Measurements from ENCODE around the gene HS2ST1. TPM values are rescaled to one million over a fixed set of nuclear protein-coding genes. Genes with fewer than 3 reads are reported as not detected.

The HS2ST1 gene
- total and polyA plus RNA-seq, 2 donors (not counting 1 experiment from before 2014, with no cell fraction given), result 19.2 to 22.5 TPM

- no peaks in the 10 kb centered on the region for H3K27me3 ChIP-seq (ENCODE audit: control insufficient read depth, insufficient read depth, low read length)
- no peaks in the 10 kb centered on the region for H3K79me2 ChIP-seq (ENCODE audit: control insufficient read depth, insufficient read depth, low read length)
- no peaks in the 10 kb centered on the region for H3K9me3 ChIP-seq (ENCODE audit: control insufficient read depth, insufficient read depth, low read depth, low read length)
- DNase-seq (ENCODE audit: low read depth in 2 of 2), result no peak
- TF ChIP-seq CTCF (conservative IDR thresholded peaks at IDR 0.05 in 1 of 2, IDR thresholded peaks at IDR 0.05 in 1 of 2; ENCODE audit: low read depth in 1 of 2, low read length in 2 of 2), result no peak
- no peak for TF ChIP-seq EZH2 (IDR thresholded peaks at IDR 0.05; ENCODE audit: low read length, missing control alignments)
- H3K9ac ChIP-seq (ENCODE audit: insufficient read depth, low read length), result no peak overlapping the region
- H4K20me1 ChIP-seq (ENCODE audit: control insufficient read depth, extremely low read depth, insufficient read depth, low read length), result no peaks in the 10 kb centered on the region
- H2AFZ ChIP-seq (ENCODE audit: low read length), result no peak overlapping the region
- no peak overlapping the region for H3K4me2 ChIP-seq (ENCODE audit: extremely low read depth, insufficient read depth, low read length)
- no peaks in the 10 kb centered on the region for H3K36me3 ChIP-seq (ENCODE audit: control insufficient read depth, insufficient read depth, low read length)
- H3K4me3 ChIP-seq (replicated peaks in 1 of 4; ENCODE audit: control extremely low read depth in 1 of 4, insufficient read depth in 1 of 4, low read depth in 3 of 4, low read length in 4 of 4), result no peak overlapping the region
- H3K4me1 ChIP-seq (ENCODE audit: control insufficient read depth, extremely low read depth, insufficient read depth, low read length), result no peaks in the 10 kb centered on the region
- H3K27ac ChIP-seq (ENCODE audit: insufficient read depth, low read length), result no peak overlapping the region
Measured at GRCh38 chr1:87030740-87031690, 116.6 kb downstream of the HS2ST1 start.

GRCh38 chr1:87034351-87034750 lies 119.9 kb downstream of the HS2ST1 start:
- no peak overlapping the region for H3K27ac ChIP-seq (ENCODE audit: insufficient read depth, low read length)
- no peaks in the 10 kb centered on the region for H3K27me3 ChIP-seq (ENCODE audit: control insufficient read depth, insufficient read depth, low read length)
- DNase-seq (ENCODE audit: low read depth in 2 of 2), result no peak
- no peaks in the 10 kb centered on the region for H3K9me3 ChIP-seq (ENCODE audit: control insufficient read depth, insufficient read depth, low read depth, low read length)
- no peak overlapping the region for H3K9ac ChIP-seq (ENCODE audit: insufficient read depth, low read length)
- no peak overlapping the region for H3K4me3 ChIP-seq (replicated peaks in 1 of 4; ENCODE audit: control extremely low read depth in 1 of 4, insufficient read depth in 1 of 4, low read depth in 3 of 4, low read length in 4 of 4)
- TF ChIP-seq EZH2 (IDR thresholded peaks at IDR 0.05; ENCODE audit: low read length, missing control alignments), result no peak
- TF ChIP-seq CTCF (conservative IDR thresholded peaks at IDR 0.05 in 1 of 2, IDR thresholded peaks at IDR 0.05 in 1 of 2; ENCODE audit: low read depth in 1 of 2, low read length in 2 of 2), result no peak
- H3K4me1 ChIP-seq (ENCODE audit: control insufficient read depth, extremely low read depth, insufficient read depth, low read length), result no peaks in the 10 kb centered on the region
- H3K36me3 ChIP-seq (ENCODE audit: control insufficient read depth, insufficient read depth, low read length), result no peaks in the 10 kb centered on the region
- no peak overlapping the region for H3K4me2 ChIP-seq (ENCODE audit: extremely low read depth, insufficient read depth, low read length)
- H2AFZ ChIP-seq (ENCODE audit: low read length), result no peak overlapping the region
- H3K79me2 ChIP-seq (ENCODE audit: control insufficient read depth, insufficient read depth, low read length), result no peaks in the 10 kb centered on the region
- H4K20me1 ChIP-seq (ENCODE audit: control insufficient read depth, extremely low read depth, insufficient read depth, low read length), result no peaks in the 10 kb centered on the region

- Histone ChIP-seq H4K20me1 (ENCODE audit: control insufficient read depth, extremely low read depth, insufficient read depth, low read length) (no peaks in the 10 kb centered on the region), H3K4me3 (replicated peaks in 1 of 4; ENCODE audit: control extremely low read depth in 1 of 4, insufficient read depth in 1 of 4, low read depth in 3 of 4, low read length in 4 of 4) (no peak overlapping the region), H2AFZ (ENCODE audit: low read length) (no peak overlapping the region), H3K79me2 (ENCODE audit: control insufficient read depth, insufficient read depth, low read length) (no peaks in the 10 kb centered on the region), H3K4me2 (ENCODE audit: extremely low read depth, insufficient read depth, low read length) (no peak overlapping the region), H3K27ac (ENCODE audit: insufficient read depth, low read length) (no peak overlapping the region), H3K4me1 (ENCODE audit: control insufficient read depth, extremely low read depth, insufficient read depth, low read length) (no peaks in the 10 kb centered on the region), H3K9me3 (ENCODE audit: control insufficient read depth, insufficient read depth, low read depth, low read length) (no peaks in the 10 kb centered on the region), H3K36me3 (ENCODE audit: control insufficient read depth, insufficient read depth, low read length) (no peaks in the 10 kb centered on the region), H3K9ac (ENCODE audit: insufficient read depth, low read length) (no peak overlapping the region), H3K27me3 (ENCODE audit: control insufficient read depth, insufficient read depth, low read length) (no peaks in the 10 kb centered on the region)
- TF ChIP-seq CTCF (conservative IDR thresholded peaks at IDR 0.05 in 1 of 2, IDR thresholded peaks at IDR 0.05 in 1 of 2; ENCODE audit: low read depth in 1 of 2, low read length in 2 of 2), result no peak
- no peak for TF ChIP-seq EZH2 (IDR thresholded peaks at IDR 0.05; ENCODE audit: low read length, missing control alignments)
- DNase-seq (ENCODE audit: low read depth in 2 of 2), result no peak
Measured at GRCh38 chr1:87039096-87039495, 124.7 kb downstream of the HS2ST1 start.
